ENCODE results near the gene TAC4.

TAC4 gene

GRCh38 chr17:49880291-49881053 is 32.6 kb upstream of the TAC4 start:
- TF ChIP-seq CTCF (IDR thresholded peaks at IDR 0.05; ENCODE audit: insufficient read depth, low read length, poor library complexity, severe bottlenecking), result peak; percentile 97
- H3K4me3 ChIP-seq (replicated peaks; ENCODE audit: low read depth, low read length), result no peak overlapping the region
- no peaks in the 10 kb centered on the region for H3K36me3 ChIP-seq (ENCODE audit: control insufficient read depth, insufficient read depth, low read length)
- peak; percentile 64 for DNase-seq (ENCODE audit: extremely low read depth, insufficient read length)
- H3K27me3 ChIP-seq (replicated peaks; ENCODE audit: control insufficient read depth, insufficient read depth, low read length), result no peaks in the 10 kb centered on the region; the same call in none of the 2 replicates

- no peak overlapping the region for H3K4me3 ChIP-seq (replicated peaks; ENCODE audit: low read depth, low read length)
- TF ChIP-seq CTCF (IDR thresholded peaks at IDR 0.05; ENCODE audit: insufficient read depth, low read length, poor library complexity, severe bottlenecking), result no peak
- no peak for DNase-seq (ENCODE audit: extremely low read depth, insufficient read length)
Observed at GRCh38 chr17:49878931-49879904, 31.3 kb upstream of the TAC4 start.

GRCh38 chr17:49875685-49876084 is 27.8 kb upstream of the TAC4 start:
- TF ChIP-seq CTCF (IDR thresholded peaks at IDR 0.05; ENCODE audit: insufficient read depth, low read length, poor library complexity, severe bottlenecking), result no peak
- no peaks in the 10 kb centered on the region; the same call in none of the 2 replicates for H3K27me3 ChIP-seq (replicated peaks; ENCODE audit: control insufficient read depth, insufficient read depth, low read length)
- DNase-seq (ENCODE audit: extremely low read depth, insufficient read length), result no peak

More at GRCh38 chr17:49878931-49879904, 31.3 kb upstream of the TAC4 start:
- Histone ChIP-seq H3K36me3 (ENCODE audit: control insufficient read depth, insufficient read depth, low read length) (no peaks in the 10 kb centered on the region), H3K27me3 (replicated peaks; ENCODE audit: control insufficient read depth, insufficient read depth, low read length) (no peaks in the 10 kb centered on the region; the same call in none of the 2 replicates)

GRCh38 chr17:49874911-49875310 is 27.0 kb upstream of the TAC4 start:
- Histone ChIP-seq H3K36me3 (ENCODE audit: control insufficient read depth, insufficient read depth, low read length) (no peaks in the 10 kb centered on the region), H3K4me3 (replicated peaks; ENCODE audit: low read depth, low read length) (no peak overlapping the region), H3K27me3 (replicated peaks; ENCODE audit: control insufficient read depth, insufficient read depth, low read length) (no peaks in the 10 kb centered on the region; the same call in none of the 2 replicates)
- no peak for TF ChIP-seq CTCF (IDR thresholded peaks at IDR 0.05; ENCODE audit: insufficient read depth, low read length, poor library complexity, severe bottlenecking)
- no peak for DNase-seq (ENCODE audit: extremely low read depth, insufficient read length)

More at GRCh38 chr17:49875685-49876084, 27.8 kb upstream of the TAC4 start:
- Histone ChIP-seq H3K36me3 (ENCODE audit: control insufficient read depth, insufficient read depth, low read length) (no peaks in the 10 kb centered on the region), H3K4me3 (replicated peaks; ENCODE audit: low read depth, low read length) (no peak overlapping the region)

GRCh38 chr17:49873926-49874325 is 26.1 kb upstream of the TAC4 start:
- Histone ChIP-seq H3K36me3 (ENCODE audit: control insufficient read depth, insufficient read depth, low read length) (no peaks in the 10 kb centered on the region), H3K27me3 (replicated peaks; ENCODE audit: control insufficient read depth, insufficient read depth, low read length) (no peaks in the 10 kb centered on the region; the same call in none of the 2 replicates), H3K4me3 (replicated peaks; ENCODE audit: low read depth, low read length) (no peak overlapping the region)
- DNase-seq (ENCODE audit: extremely low read depth, insufficient read length), result no peak
- no peak for TF ChIP-seq CTCF (IDR thresholded peaks at IDR 0.05; ENCODE audit: insufficient read depth, low read length, poor library complexity, severe bottlenecking)

Measured in GM06990 (cell line).